ENCODE data around the gene PYURF.

Gene PYURF

GRCh38 chr4:88511236-88511635 lies 12.3 kb downstream of the PYURF start:
- DNase-seq (ENCODE audit: low read depth), result no peak

DNA sequence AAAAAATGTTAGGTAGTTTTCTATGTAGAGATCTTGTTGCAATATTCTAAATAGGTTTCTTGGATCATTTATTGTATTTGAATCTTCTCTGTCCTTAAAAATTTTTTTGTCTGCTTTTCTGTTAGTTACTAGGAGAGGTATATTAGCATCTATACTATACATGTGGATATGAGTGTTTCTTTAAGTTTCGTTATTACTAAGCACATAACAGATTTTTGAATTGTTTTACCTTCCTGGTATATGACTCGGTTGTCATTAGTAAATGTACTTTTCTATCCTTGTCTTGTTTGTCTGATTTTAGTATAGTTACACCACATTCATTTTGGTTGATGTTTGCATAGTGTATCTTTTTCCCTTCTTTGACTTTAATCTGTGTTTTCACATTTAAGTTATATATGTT lies 20.2 kb downstream of the PYURF start:
- no peak for DNase-seq (ENCODE audit: low read depth)

- no peak for DNase-seq (ENCODE audit: low read depth)
These were observed 25.6 kb downstream of the PYURF start for GRCh38 chr4:88497859-88498409.

- no peak for DNase-seq (ENCODE audit: low read depth)
These were observed 34.3 kb downstream of the PYURF start for GRCh38 chr4:88489100-88489761.

DNA sequence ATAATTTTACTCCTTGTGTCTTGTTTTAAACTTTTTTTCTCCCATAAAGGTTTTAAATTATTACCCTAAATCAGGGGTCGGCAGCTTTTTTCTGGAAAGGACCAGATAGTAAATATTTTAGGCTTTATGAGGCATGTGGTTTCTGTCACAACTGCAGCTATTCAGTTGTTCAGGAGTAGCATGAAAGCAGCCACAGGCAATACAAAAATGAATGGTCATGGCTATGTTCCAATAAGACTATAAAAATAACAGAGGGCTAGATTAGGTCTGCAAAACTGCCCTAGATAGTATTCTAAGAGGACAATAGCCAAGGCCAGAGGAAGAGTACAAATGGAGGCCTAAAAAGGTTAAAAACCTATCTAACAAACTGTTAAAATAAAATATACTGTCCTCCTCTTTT lies 42.0 kb downstream of the PYURF start:
- no peak for DNase-seq (ENCODE audit: low read depth)

DNA sequence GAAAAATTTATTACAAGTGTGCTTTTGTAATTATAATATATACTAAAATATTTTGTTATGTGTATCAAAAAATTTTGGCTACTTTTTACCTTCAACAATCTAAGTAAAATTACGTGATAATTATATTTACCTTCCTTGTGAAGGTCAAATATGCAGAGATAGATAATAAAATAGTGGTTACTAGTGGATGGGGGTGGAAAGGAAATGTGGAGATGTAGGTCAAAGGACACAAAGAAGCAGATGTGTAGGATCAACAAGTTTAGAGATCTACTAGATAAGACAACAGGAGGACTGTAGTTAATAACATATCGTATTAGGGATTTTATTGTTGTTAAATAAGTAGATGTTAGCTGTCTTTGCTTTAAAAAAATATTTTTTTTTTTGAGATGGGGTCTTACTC lies 45.3 kb downstream of the PYURF start:
- DNase-seq (ENCODE audit: low read depth), result no peak

DNA sequence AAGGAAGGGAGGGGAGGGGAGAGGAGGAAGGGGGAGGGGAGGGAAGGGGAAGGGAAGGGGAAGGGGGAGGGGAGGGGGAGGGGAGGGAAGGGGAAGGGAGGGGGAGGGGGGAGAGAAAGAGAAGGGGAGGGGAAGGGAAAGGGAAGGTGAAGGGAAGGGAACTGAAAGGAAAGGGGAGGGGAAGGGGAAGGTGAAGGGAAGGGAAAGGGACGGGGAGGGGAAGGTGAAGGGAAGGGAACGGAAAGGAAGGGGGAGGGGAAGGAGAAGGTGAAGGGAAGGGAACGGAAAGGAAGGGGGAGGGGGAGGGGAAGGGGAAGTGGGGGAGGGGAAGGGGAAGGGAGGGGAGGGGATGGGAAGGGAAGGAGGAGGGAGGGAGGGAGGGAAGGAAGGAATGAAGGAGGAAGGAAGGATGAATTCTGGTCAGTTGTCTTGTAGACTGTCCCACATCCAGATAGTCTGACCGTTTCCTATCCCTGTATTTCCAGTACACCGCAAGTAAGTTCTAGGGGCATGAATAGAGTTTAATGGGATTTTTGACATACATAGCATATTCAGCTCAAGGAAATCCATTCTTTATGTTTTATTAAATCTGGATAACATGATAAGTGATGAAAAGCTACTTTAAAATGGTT lies 46.2 kb downstream of the PYURF start:
- no peak for DNase-seq (ENCODE audit: low read depth)

All from amniotic epithelial cell (primary cell).